Measurements from ENCODE around the gene ADCY3. TPM values are rescaled to one million over a fixed set of nuclear protein-coding genes. Genes with fewer than 3 reads are reported as not detected.

ADCY3 gene
- polyA plus RNA-seq, 3 donors = 2.5 to 9.3 (median 3.5) TPM

- no peak overlapping the region for H3K4me3 ChIP-seq (replicated peaks in 1 of 3; ENCODE audit: low read depth in 2 of 3, low read length in 3 of 3)
- H3K27ac ChIP-seq (ENCODE audit: low read depth in 1 of 2, low read length in 2 of 2) = no peak overlapping the region
- H3K4me3 Mint-ChIP-seq = no peak overlapping the region
- no peaks in the 10 kb centered on the region for H3K4me1 ChIP-seq (ENCODE audit: control insufficient read depth in 1 of 2, insufficient read depth in 2 of 2, low read length in 2 of 2)
- no peak overlapping the region for H3K4me2 ChIP-seq (replicated peaks; ENCODE audit: extremely low read depth, low read length, poor library complexity, severe bottlenecking)
- H3K9me3 ChIP-seq (replicated peaks in 1 of 2; ENCODE audit: control insufficient read depth in 1 of 2, insufficient read depth in 1 of 2, low read length in 2 of 2) = peaks cover 0 to 23% of the 10 kb centered on the region in 2 donors
- no peak for DNase-seq
- H3K79me2 ChIP-seq (ENCODE audit: insufficient read depth, low read length) = no peaks in the 10 kb centered on the region
- intact Hi-C loops (cut with micrococcal nuclease) = no loop called here
- peaks cover 12 to 24% (median 19%) of the 10 kb centered on the region in 7 donors for H3K9me3 Mint-ChIP-seq
- peaks cover 29 to 35% of the 10 kb centered on the region in 2 donors for H3K36me3 Mint-ChIP-seq
- H4K20me1 ChIP-seq (ENCODE audit: insufficient read depth, low read length) = no peaks in the 10 kb centered on the region
- H3K27me3 ChIP-seq (ENCODE audit: control insufficient read depth in 2 of 2, insufficient read depth in 2 of 2, low read length in 2 of 2) = no peaks in the 10 kb centered on the region
- no peaks in the 10 kb centered on the region for H3K27me3 Mint-ChIP-seq (ENCODE audit: low read depth in 3 of 3)
- H3K36me3 ChIP-seq (replicated peaks in 1 of 2; ENCODE audit: control insufficient read depth in 1 of 2, insufficient read depth in 2 of 2, low read length in 2 of 2) = no peaks in the 10 kb centered on the region
- H3K4me1 Mint-ChIP-seq = no peaks in the 10 kb centered on the region
- no peak overlapping the region for H2AFZ ChIP-seq (ENCODE audit: insufficient read depth, low read depth, low read length, poor library complexity, severe bottlenecking)
- no peak for TF ChIP-seq CTCF (IDR thresholded peaks at IDR 0.05)
- no peak overlapping the region for H3K9ac ChIP-seq (ENCODE audit: insufficient read depth, low read length, poor library complexity, severe bottlenecking)
- peak overlapping the region in 3 of 7 donors; percentile 5 to 54 (median 54) for H3K27ac Mint-ChIP-seq
- over 99% methylated on average over 10 of the region's 12 CpGs for WGBS (ENCODE audit: insufficient coverage)
Measured at GRCh38 chr2:24843330-24843860, 76.6 kb downstream of the ADCY3 start.

GRCh38 chr2:24842081-24843050 is 77.7 kb downstream of the ADCY3 start:
- WGBS (ENCODE audit: insufficient coverage) = 98% methylated on average over 39 of the region's 39 CpGs
- no peaks in the 10 kb centered on the region for H3K4me1 Mint-ChIP-seq
- H3K36me3 ChIP-seq (replicated peaks in 1 of 2; ENCODE audit: control insufficient read depth in 1 of 2, insufficient read depth in 2 of 2, low read length in 2 of 2) = no peaks in the 10 kb centered on the region

More at GRCh38 chr2:24842081-24843050, 77.7 kb downstream of the ADCY3 start:
- Histone ChIP-seq H3K27me3 (ENCODE audit: control insufficient read depth in 2 of 2, insufficient read depth in 2 of 2, low read length in 2 of 2) (no peaks in the 10 kb centered on the region), H3K27ac (ENCODE audit: low read depth in 1 of 2, low read length in 2 of 2) (no peak overlapping the region), H3K4me3 (replicated peaks in 1 of 3; ENCODE audit: low read depth in 2 of 3, low read length in 3 of 3) (no peak overlapping the region), H4K20me1 (ENCODE audit: insufficient read depth, low read length) (no peaks in the 10 kb centered on the region), H3K9ac (ENCODE audit: insufficient read depth, low read length, poor library complexity, severe bottlenecking) (peak overlapping the region; percentile 15), H3K79me2 (ENCODE audit: insufficient read depth, low read length) (no peaks in the 10 kb centered on the region), H3K9me3 (replicated peaks in 1 of 2; ENCODE audit: control insufficient read depth in 1 of 2, insufficient read depth in 1 of 2, low read length in 2 of 2) (peaks cover 0 to 13% of the 10 kb centered on the region in 2 donors), H3K4me2 (replicated peaks; ENCODE audit: extremely low read depth, low read length, poor library complexity, severe bottlenecking) (no peak overlapping the region), H3K4me1 (ENCODE audit: control insufficient read depth in 1 of 2, insufficient read depth in 2 of 2, low read length in 2 of 2) (no peaks in the 10 kb centered on the region), H2AFZ (ENCODE audit: insufficient read depth, low read depth, low read length, poor library complexity, severe bottlenecking) (no peak overlapping the region)
- Mint-ChIP-seq H3K36me3 (peaks cover 31 to 38% of the 10 kb centered on the region in 2 donors), H3K9me3 (peaks cover 4 to 15% (median 10%) of the 10 kb centered on the region in 7 donors), H3K27ac (peak overlapping the region in 1 of 7 donors; percentile 63), H3K4me3 (no peak overlapping the region), H3K27me3 (ENCODE audit: low read depth in 3 of 3) (no peaks in the 10 kb centered on the region)
- no peak for DNase-seq
- intact Hi-C loops (cut with micrococcal nuclease) = no loop called here
- no peak for TF ChIP-seq CTCF (IDR thresholded peaks at IDR 0.05)
